ENCODE data around the gene IL11. TPM values are rescaled to one million over a fixed set of nuclear protein-coding genes. Genes with fewer than 3 reads are reported as not detected.

The IL11 gene
- total and polyA plus RNA-seq, 2 of the 8 experiments (the other 6 are each of a cell fraction or from before 2014, with no cell fraction given): 1.7 to 2.8 TPM

GRCh38 chr19:55382522-55383054 is 12.3 kb upstream of the IL11 start:
- Histone ChIP-seq H3K4me2 (ENCODE audit: insufficient read depth in 1 of 2, low read depth in 2 of 2, low read length in 2 of 2) (peak overlapping the region in 1 of 2 experiments; percentile 95; a peak in 1 of 4 replicates), H3K79me1 (ENCODE audit: low read depth, low read length) (peaks cover 14% of the 10 kb centered on the region), H3K4ac (replicated peaks; ENCODE audit: insufficient read length, low read depth, low read length) (no peak overlapping the region), H4K91ac (replicated peaks; ENCODE audit: insufficient read length, low read length) (no peak overlapping the region), H3K27ac (ENCODE audit: low read depth, low read length) (no peak overlapping the region), H3K23me2 (ENCODE audit: low read depth, low read length) (peaks cover 36% of the 10 kb centered on the region), H3K27me3 (replicated peaks in 1 of 4; ENCODE audit: control insufficient read depth in 3 of 4, extremely low read depth in 1 of 4, insufficient read depth in 3 of 4, low read length in 3 of 4) (peaks cover 0 to 16% (median 9%) of the 10 kb centered on the region in 4 experiments; a peak in 4 of 7 replicates), H4K8ac (ENCODE audit: extremely low read depth, insufficient read depth, low read length) (no peak overlapping the region), H2BK20ac (ENCODE audit: low read length) (no peak overlapping the region), H3K18ac (ENCODE audit: extremely low read depth, low read length) (no peak overlapping the region), H3K4me1 (replicated peaks in 1 of 4; ENCODE audit: control insufficient read depth in 3 of 4, insufficient read depth in 4 of 4, low read length in 3 of 4) (peaks cover 0 to 37% (median 22%) of the 10 kb centered on the region in 4 experiments; a peak in 6 of 7 replicates), H3K56ac (replicated peaks; ENCODE audit: insufficient read length, low read depth, low read length) (no peak overlapping the region), H2BK12ac (ENCODE audit: low read depth, low read length) (no peak overlapping the region), H3K23ac (ENCODE audit: insufficient read length) (no peak overlapping the region), H3K4me3 (ENCODE audit: extremely low read depth in 1 of 4, insufficient read depth in 2 of 4, low read depth in 3 of 4, low read length in 4 of 4) (peak overlapping the region in 1 of 4 experiments; percentile 60; a peak in 1 of 8 replicates), H3K9me3 (ENCODE audit: insufficient read depth in 2 of 2, low read depth in 1 of 2, low read length in 1 of 2) (no peaks in the 10 kb centered on the region), H2BK120ac (replicated peaks; ENCODE audit: low read depth, low read length) (no peak overlapping the region), H3K14ac (ENCODE audit: insufficient read length) (no peak overlapping the region), H2BK15ac (ENCODE audit: low read length) (peak overlapping the region; percentile 81; the same call in 1 of the 2 replicates), H3K9ac (replicated peaks in 1 of 4; ENCODE audit: extremely low read depth in 1 of 4, low read depth in 3 of 4, low read length in 3 of 4) (no peak overlapping the region), H4K5ac (ENCODE audit: insufficient read length, low read depth, low read length) (no peak overlapping the region), H3K79me2 (ENCODE audit: control insufficient read depth in 1 of 2, insufficient read depth in 2 of 2, low read length in 2 of 2) (peaks cover 16 to 18% of the 10 kb centered on the region in 2 experiments; a peak in 3 of 4 replicates), H2BK5ac (ENCODE audit: low read depth, low read length) (0 out of 2 replicates have a peak overlapping the region, but pooled peaks have one; percentile 16), H4K20me1 (replicated peaks in 1 of 2; ENCODE audit: control insufficient read depth in 1 of 2, insufficient read depth in 2 of 2, low read length in 2 of 2) (peaks cover 10 to 28% of the 10 kb centered on the region in 2 experiments), H2AFZ (ENCODE audit: low read length) (no peak overlapping the region), H3K36me3 (ENCODE audit: control insufficient read depth in 2 of 4, insufficient read depth in 4 of 4, low read length in 3 of 4) (peaks cover 6 to 11% (median 8%) of the 10 kb centered on the region in 4 experiments), H2AK5ac (ENCODE audit: low read depth, low read length) (no peak overlapping the region)
- 100% methylated on average over 3 of the region's 3 CpGs; no CpG with 5 or more reads in 1 of the 2 experiments for WGBS, 2 experiments (ENCODE audit: extremely low coverage in 1 of 2, insufficient coverage in 1 of 2, insufficient read length in 1 of 2, insufficient replicate concordance in 2 of 2, low coverage in 1 of 2, low lambda C conversion rate in 2 of 2, missing lambda C conversion rate in 1 of 2)
- CTCF ChIA-PET (ENCODE audit: partially characterized antibody): interaction anchor here (0.7 to 3.2 kb wide), 8 partner anchors 24 to 217 kb away, joined by 3 to 37 read pairs (median 3); no protein-coding TSS in a partner anchor
- FAIRE-seq (no peak), DNase-seq (ENCODE audit: low read depth in 1 of 2, low spot score in 2 of 2) (no peak)
- POLR2A ChIA-PET (ENCODE audit: partially characterized antibody): interaction anchor here (0.7 to 26.7 kb wide), 17 partner anchors 7 to 296 kb away, joined by 3 to 874 read pairs (median 14); partner anchors contain the start of genes IL11, KMT5C, TMEM190 and UBE2S
- TF ChIP-seq SP4 (IDR thresholded peaks at IDR 0.05; ENCODE audit: low read length) (no peak), PHF8 (conservative IDR thresholded peaks at IDR 0.05; ENCODE audit: low read depth, low read length) (no peak), CTBP2 (IDR thresholded peaks at IDR 0.05; ENCODE audit: borderline replicate concordance, insufficient read depth, insufficient read length, low read length) (no peak), EZH2 (IDR thresholded peaks at IDR 0.05; ENCODE audit: low read depth, low read length, severe bottlenecking) (no peak), RXRA (IDR thresholded peaks at IDR 0.05; ENCODE audit: insufficient read depth, low read depth, low read length) (no peak), MAX (IDR thresholded peaks at IDR 0.05) (no peak), JUND (IDR thresholded peaks at IDR 0.05; ENCODE audit: low read length) (no peak), BCL11A (IDR thresholded peaks at IDR 0.05; ENCODE audit: low read depth in 2 of 2, low read length in 2 of 2) (no peak), CBX5 (IDR thresholded peaks at IDR 0.05; ENCODE audit: low read depth, low read length) (no peak), GTF2F1 (IDR thresholded peaks at IDR 0.05; ENCODE audit: borderline replicate concordance, low read depth, low read length) (no peak), ATF3 (IDR thresholded peaks at IDR 0.05; ENCODE audit: insufficient read depth, low read depth, low read length) (no peak), SP2 (IDR thresholded peaks at IDR 0.05; ENCODE audit: low read length) (no peak)
